ENCODE results near the gene HMCN1. TPM values are rescaled to one million over a fixed set of nuclear protein-coding genes. Genes with fewer than 3 reads are reported as not detected.

The HMCN1 gene
- total RNA-seq, 2 donors from 2014 or later, result 3.5 to 9.9 TPM

- H3K27ac ChIP-seq, result no peak overlapping the region
- no peak for TF ChIP-seq POLR2A (IDR thresholded peaks at IDR 0.05)
- no peak for DNase-seq (ENCODE audit: low spot score)
- no peak overlapping the region for H3K4me3 ChIP-seq
- no peaks in the 10 kb centered on the region for H3K27me3 ChIP-seq (replicated peaks; ENCODE audit: insufficient read depth)
- H3K4me1 ChIP-seq (replicated peaks), result no peaks in the 10 kb centered on the region
- intact Hi-C loops (cut with DNase I), result no loop called here
- H3K36me3 ChIP-seq, result no peaks in the 10 kb centered on the region
- no peaks in the 10 kb centered on the region for H3K9me3 ChIP-seq
These were observed 127.4 kb downstream of the HMCN1 start for GRCh38 chr1:185861630-185862029.

GRCh38 chr1:185862235-185862634, 128.0 kb downstream of the HMCN1 start:
- TF ChIP-seq POLR2AphosphoS5 (IDR thresholded peaks at IDR 0.05) (no peak), POLR2A (IDR thresholded peaks at IDR 0.05) (no peak)
- TF ChIP-seq, protein P1, sequence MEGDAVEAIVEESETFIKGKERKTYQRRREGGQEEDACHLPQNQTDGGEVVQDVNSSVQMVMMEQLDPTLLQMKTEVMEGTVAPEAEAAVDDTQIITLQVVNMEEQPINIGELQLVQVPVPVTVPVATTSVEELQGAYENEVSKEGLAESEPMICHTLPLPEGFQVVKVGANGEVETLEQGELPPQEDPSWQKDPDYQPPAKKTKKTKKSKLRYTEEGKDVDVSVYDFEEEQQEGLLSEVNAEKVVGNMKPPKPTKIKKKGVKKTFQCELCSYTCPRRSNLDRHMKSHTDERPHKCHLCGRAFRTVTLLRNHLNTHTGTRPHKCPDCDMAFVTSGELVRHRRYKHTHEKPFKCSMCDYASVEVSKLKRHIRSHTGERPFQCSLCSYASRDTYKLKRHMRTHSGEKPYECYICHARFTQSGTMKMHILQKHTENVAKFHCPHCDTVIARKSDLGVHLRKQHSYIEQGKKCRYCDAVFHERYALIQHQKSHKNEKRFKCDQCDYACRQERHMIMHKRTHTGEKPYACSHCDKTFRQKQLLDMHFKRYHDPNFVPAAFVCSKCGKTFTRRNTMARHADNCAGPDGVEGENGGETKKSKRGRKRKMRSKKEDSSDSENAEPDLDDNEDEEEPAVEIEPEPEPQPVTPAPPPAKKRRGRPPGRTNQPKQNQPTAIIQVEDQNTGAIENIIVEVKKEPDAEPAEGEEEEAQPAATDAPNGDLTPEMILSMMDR (IDR thresholded peaks at IDR 0.05), result no peak

GRCh38 chr1:185864331-185864730, 130.1 kb downstream of the HMCN1 start:
- Histone ChIP-seq H3K27me3 (replicated peaks; ENCODE audit: insufficient read depth) (no peaks in the 10 kb centered on the region), H3K4me3 (no peak overlapping the region), H3K4me1 (replicated peaks) (no peaks in the 10 kb centered on the region), H3K36me3 (no peaks in the 10 kb centered on the region), H3K9me3 (no peaks in the 10 kb centered on the region), H3K27ac (no peak overlapping the region)
- TF ChIP-seq, protein P1 (IDR thresholded peaks at IDR 0.05), result no peak
- no peak for TF ChIP-seq POLR2A (IDR thresholded peaks at IDR 0.05)
- TF ChIP-seq POLR2AphosphoS5 (IDR thresholded peaks at IDR 0.05), result no peak
- no peak for DNase-seq (ENCODE audit: low spot score)
- intact Hi-C loops (cut with DNase I), result no loop called here
- WGBS, result 86% methylated on average over 5 of the region's 5 CpGs

More at GRCh38 chr1:185862235-185862634, 128.0 kb downstream of the HMCN1 start:
- intact Hi-C loops (cut with DNase I), result no loop called here
- no peak overlapping the region for H3K27ac ChIP-seq
- no peaks in the 10 kb centered on the region for H3K9me3 ChIP-seq
- H3K27me3 ChIP-seq (replicated peaks; ENCODE audit: insufficient read depth), result no peaks in the 10 kb centered on the region
- no peak overlapping the region for H3K4me3 ChIP-seq
- no peak for DNase-seq (ENCODE audit: low spot score)
- WGBS, result 34% methylated on average over 3 of the region's 3 CpGs
- no peaks in the 10 kb centered on the region for H3K4me1 ChIP-seq (replicated peaks)
- no peaks in the 10 kb centered on the region for H3K36me3 ChIP-seq

DNA sequence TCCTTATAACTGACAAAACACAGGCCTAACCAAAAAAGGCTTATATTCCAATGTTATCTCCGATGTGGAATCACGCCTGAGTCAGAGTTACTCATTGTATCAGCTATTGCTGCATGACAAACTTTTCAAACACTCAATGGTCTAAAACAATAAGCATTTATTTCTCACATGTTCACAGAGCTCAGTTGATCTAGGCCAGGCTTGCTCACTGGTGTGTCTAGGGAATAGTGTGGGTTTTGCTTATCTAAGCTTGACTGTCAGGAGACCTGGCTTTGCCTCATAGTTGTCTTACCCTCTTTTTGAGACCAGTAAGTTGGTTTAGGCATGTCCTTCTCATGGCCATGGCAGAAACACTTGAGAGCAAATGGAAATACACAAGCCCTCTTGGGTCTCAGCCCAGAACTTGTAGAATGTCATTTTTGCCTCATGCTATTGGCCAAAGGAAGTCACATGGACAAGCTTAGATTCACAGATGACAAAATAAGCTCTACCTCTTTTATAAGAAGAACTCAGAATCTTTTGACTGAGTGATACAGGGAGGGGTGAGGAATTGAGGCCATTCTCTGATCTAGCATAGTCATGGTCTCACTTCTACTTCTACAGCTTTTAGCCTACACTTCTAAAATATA, 130.8 kb downstream of the HMCN1 start:
- intact Hi-C loops (cut with DNase I), result no loop called here
- 93% methylated on average over 2 of the region's 2 CpGs for WGBS
- no peak overlapping the region for H3K4me3 ChIP-seq
- H3K27ac ChIP-seq, result no peak overlapping the region
- DNase-seq (ENCODE audit: low spot score), result no peak
- H3K27me3 ChIP-seq (replicated peaks; ENCODE audit: insufficient read depth), result no peaks in the 10 kb centered on the region
- H3K36me3 ChIP-seq, result no peaks in the 10 kb centered on the region
- H3K4me1 ChIP-seq (replicated peaks), result no peaks in the 10 kb centered on the region
- H3K9me3 ChIP-seq, result no peaks in the 10 kb centered on the region
- TF ChIP-seq, protein P1 (IDR thresholded peaks at IDR 0.05), result no peak
- TF ChIP-seq POLR2AphosphoS5 (IDR thresholded peaks at IDR 0.05) (no peak), POLR2A (IDR thresholded peaks at IDR 0.05) (no peak)

- H3K36me3 ChIP-seq, result no peaks in the 10 kb centered on the region
- DNase-seq (ENCODE audit: low spot score), result no peak
- H3K27me3 ChIP-seq (replicated peaks; ENCODE audit: insufficient read depth), result no peaks in the 10 kb centered on the region
- no peak overlapping the region for H3K27ac ChIP-seq
- TF ChIP-seq, protein P1 (IDR thresholded peaks at IDR 0.05), result no peak
- H3K4me1 ChIP-seq (replicated peaks), result no peaks in the 10 kb centered on the region
- no peaks in the 10 kb centered on the region for H3K9me3 ChIP-seq
- no peak overlapping the region for H3K4me3 ChIP-seq
- intact Hi-C loops (cut with DNase I), result no loop called here
- WGBS, result 49% methylated on average over 2 of the region's 2 CpGs
These were observed 135.4 kb downstream of the HMCN1 start for GRCh38 chr1:185869590-185869989.
